Measurements from ENCODE around the gene KLK10. TPM values are rescaled to one million over a fixed set of nuclear protein-coding genes. Genes with fewer than 3 reads are reported as not detected.

The KLK10 gene
- polyA plus RNA-seq, 1 of the 3 experiments (the other 2 are of a cell fraction), result not detected

DNA sequence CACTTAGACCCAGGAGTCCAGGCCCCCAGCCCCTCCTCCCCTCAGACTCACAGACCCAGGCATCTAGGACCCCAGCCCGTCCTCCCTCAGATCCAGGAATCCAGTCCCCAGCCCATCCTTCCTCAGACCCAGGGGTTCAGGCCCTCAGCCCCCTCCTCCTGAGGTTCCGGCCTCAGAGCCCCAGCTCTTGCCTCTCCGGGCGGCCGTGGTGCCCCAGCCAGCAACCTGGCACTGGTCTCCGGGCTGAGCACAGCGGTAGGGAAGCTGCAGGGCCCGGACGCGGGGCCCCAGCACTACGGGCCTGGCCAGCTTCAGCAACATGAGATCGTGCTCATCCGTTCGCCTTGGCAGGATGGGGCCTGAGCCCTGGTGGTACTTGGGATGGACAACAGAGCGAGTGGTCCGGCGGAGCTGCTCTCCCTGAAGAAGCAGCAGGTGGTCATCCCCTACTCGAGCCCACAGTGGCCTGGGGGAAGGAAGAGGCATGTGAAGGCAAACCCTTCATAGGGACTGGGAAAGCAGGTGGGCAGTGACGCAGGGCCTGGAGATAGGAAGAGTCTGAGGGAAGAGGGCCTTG lies 3.7 kb downstream of the KLK10 start (continued):
- TF ChIP-seq, protein P1, sequence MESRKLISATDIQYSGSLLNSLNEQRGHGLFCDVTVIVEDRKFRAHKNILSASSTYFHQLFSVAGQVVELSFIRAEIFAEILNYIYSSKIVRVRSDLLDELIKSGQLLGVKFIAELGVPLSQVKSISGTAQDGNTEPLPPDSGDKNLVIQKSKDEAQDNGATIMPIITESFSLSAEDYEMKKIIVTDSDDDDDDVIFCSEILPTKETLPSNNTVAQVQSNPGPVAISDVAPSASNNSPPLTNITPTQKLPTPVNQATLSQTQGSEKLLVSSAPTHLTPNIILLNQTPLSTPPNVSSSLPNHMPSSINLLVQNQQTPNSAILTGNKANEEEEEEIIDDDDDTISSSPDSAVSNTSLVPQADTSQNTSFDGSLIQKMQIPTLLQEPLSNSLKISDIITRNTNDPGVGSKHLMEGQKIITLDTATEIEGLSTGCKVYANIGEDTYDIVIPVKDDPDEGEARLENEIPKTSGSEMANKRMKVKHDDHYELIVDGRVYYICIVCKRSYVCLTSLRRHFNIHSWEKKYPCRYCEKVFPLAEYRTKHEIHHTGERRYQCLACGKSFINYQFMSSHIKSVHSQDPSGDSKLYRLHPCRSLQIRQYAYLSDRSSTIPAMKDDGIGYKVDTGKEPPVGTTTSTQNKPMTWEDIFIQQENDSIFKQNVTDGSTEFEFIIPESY (IDR thresholded peaks at IDR 0.05; ENCODE audit: borderline replicate concordance, low read depth), result no peak
- no peak for TF ChIP-seq GATA2 (CRISPR knock-in tag; IDR thresholded peaks at IDR 0.05)

DNA sequence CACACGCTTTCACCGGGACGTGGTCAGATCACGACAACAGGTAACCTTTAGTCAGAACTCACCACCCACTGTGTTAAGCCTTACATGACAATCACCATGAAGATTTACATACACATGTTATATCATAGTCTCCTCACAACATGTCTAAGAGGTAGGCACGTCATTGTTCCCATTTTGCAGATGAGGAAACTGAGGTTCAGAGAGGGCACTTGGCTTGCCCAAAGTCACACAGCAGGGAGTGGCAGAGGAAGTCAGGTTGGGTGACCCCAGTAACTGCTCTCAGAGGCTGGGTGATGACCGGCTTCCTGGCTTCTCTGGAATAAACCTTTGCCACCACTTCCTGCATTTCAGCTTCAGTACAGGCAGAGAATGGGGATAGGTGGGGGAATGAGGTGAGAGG lies 5.3 kb downstream of the KLK10 start:
- Histone ChIP-seq H3K9me2 (no peaks in the 10 kb centered on the region), H2AFZ (ENCODE audit: low read depth) (no peak overlapping the region), H3K9me3 (no peaks in the 10 kb centered on the region), H3K4me3 (ENCODE audit: low read depth in 2 of 2, low read length in 1 of 2) (no peak overlapping the region), H3K4me2 (no peak overlapping the region), H3K79me2 (ENCODE audit: insufficient read depth) (no peaks in the 10 kb centered on the region), H3F3A (replicated peaks; ENCODE audit: insufficient read depth) (no peaks in the 10 kb centered on the region), H3K36me3 (replicated peaks in 1 of 2; ENCODE audit: control insufficient read depth in 1 of 2, insufficient read depth in 2 of 2, low read length in 1 of 2) (no peaks in the 10 kb centered on the region), H3K9ac (no peak overlapping the region), H3K27ac (ENCODE audit: low read depth in 2 of 2, low read length in 1 of 2) (no peak overlapping the region), H4K20me1 (ENCODE audit: insufficient read depth) (no peaks in the 10 kb centered on the region), H3K4me1 (ENCODE audit: control insufficient read depth in 1 of 2, insufficient read depth in 2 of 2, low read depth in 1 of 2, low read length in 1 of 2) (no peaks in the 10 kb centered on the region), H3K27me3 (ENCODE audit: insufficient read depth) (peaks cover 74% of the 10 kb centered on the region)
- 25% methylated on average over 5 of the region's 6 CpGs for WGBS (ENCODE audit: low lambda C conversion rate)
- CTCF ChIA-PET, result interaction anchor here (1.8 to 6.0 kb wide), 2 partner anchors 7 to 81 kb away, joined by 6 to 30 read pairs; no protein-coding TSS in a partner anchor
- POLR2A ChIA-PET, result no interaction called here
- no peak for TF ChIP-seq TAF1 (IDR thresholded peaks at IDR 0.05; ENCODE audit: borderline replicate concordance, low read depth, low read length)
- no peak for TF ChIP-seq YY1 (IDR thresholded peaks at IDR 0.05; ENCODE audit: low read depth)
- TF ChIP-seq CHD2 (IDR thresholded peaks at IDR 0.05; ENCODE audit: low read length, partially characterized antibody), result no peak
- TF ChIP-seq FOXJ3 (CRISPR knock-in tag; IDR thresholded peaks at IDR 0.05), result no peak
- TF ChIP-seq TCF12 (IDR thresholded peaks at IDR 0.05), result no peak
- TF ChIP-seq, protein P2, sequence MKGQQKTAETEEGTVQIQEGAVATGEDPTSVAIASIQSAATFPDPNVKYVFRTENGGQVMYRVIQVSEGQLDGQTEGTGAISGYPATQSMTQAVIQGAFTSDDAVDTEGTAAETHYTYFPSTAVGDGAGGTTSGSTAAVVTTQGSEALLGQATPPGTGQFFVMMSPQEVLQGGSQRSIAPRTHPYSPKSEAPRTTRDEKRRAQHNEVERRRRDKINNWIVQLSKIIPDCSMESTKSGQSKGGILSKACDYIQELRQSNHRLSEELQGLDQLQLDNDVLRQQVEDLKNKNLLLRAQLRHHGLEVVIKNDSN (IDR thresholded peaks at IDR 0.05; ENCODE audit: borderline replicate concordance, low read depth), result no peak
- TF ChIP-seq EP300 (IDR thresholded peaks at IDR 0.05; ENCODE audit: borderline replicate concordance in 1 of 2, low read depth in 1 of 2, low read length in 1 of 2), result no peak
- TF ChIP-seq, protein P3, sequence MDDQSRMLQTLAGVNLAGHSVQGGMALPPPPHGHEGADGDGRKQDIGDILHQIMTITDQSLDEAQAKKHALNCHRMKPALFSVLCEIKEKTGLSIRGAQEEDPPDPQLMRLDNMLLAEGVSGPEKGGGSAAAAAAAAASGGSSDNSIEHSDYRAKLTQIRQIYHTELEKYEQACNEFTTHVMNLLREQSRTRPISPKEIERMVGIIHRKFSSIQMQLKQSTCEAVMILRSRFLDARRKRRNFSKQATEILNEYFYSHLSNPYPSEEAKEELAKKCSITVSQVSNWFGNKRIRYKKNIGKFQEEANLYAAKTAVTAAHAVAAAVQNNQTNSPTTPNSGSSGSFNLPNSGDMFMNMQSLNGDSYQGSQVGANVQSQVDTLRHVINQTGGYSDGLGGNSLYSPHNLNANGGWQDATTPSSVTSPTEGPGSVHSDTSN (IDR thresholded peaks at IDR 0.05), result no peak
- no peak for TF ChIP-seq SIN3A (IDR thresholded peaks at IDR 0.05; ENCODE audit: borderline replicate concordance, low read depth, low read length)
- TF ChIP-seq, protein P4, sequence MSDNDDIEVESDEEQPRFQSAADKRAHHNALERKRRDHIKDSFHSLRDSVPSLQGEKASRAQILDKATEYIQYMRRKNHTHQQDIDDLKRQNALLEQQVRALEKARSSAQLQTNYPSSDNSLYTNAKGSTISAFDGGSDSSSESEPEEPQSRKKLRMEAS (IDR thresholded peaks at IDR 0.05; ENCODE audit: low read depth), result no peak
- no peak for DNase-seq
